Suppressor macrophage treated with lipopolysaccharide for 1 hour (primary cell): ENCODE data around the gene TMEM72.
"Not testable (repeated sequence)": the region's sequence is repeated elsewhere in the genome, so short reads cannot be mapped to it uniquely, and the experiment has no call there.

Experiments used
- DNase-seq, 3 donors: peaks; one replicate each; pipeline ENCODE4 v3.0.0-alpha.2; 2020 to 2022

Gene TMEM72

DNA sequence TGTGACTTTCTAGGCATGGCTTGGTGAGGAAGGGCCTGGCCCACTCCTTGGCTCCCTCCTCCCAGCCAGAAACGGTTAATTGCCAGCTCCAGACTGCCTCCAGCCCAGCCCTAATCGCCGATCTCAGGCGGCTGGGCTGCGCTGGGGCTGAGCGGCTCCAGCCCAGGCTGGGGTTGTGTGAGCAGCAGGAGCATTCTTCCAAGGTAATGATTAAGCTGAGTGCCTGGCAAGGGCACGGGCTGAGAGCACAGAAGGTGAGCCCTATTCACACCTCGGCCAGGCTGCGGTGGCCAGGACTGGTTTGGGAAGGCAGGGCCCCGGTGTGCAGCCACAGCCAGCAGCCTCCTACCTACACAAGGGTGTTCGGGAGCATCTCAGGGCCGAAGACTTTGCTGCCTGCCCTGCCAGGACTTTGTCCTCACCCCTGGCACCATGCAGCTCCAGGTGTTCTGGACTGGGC, at the start of gene TMEM72:
TSS of gene TMEM72 (plus strand) at position 257 of the 460 bp plus-strand sequence. CDS start at position 433, 176 bp downstream.
- no peak for DNase-seq

DNA sequence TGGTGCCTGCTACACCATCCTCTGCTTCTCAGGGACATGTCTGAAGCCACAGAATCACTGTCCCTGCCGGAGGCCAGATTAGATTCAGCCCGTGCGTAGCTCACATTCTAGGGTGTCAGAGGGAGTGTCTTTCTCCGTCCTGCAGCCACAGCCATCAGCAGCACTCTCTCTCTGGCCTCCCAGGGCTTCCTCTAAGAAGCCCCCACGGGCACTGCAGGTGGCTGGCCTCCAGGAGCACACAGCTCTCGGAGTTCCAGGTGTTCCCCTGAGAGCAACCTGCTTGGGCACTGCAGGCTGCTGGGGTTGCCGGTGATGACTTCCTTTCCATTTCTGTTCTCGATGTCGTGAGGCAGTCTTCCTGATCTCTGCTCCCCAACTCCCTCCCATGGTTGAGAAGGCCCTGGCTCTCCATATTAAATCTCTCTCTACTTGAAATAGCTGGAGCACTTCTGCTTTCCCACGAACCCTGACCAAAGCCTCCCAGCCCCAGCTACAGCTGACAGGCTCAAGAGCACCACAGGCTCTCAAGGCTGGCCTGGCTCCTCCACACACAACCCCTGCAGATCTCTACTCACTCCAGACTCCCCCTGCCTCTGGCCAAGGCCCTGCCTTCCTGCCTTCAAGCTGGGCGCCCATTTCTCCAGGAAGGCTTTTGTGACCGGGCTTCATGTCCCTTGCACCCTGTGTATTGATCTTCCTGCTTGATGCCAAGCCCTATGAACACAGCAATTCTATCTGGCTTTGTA, 49.0 kb upstream of the TMEM72 start:
- DNase-seq: no peak

DNA sequence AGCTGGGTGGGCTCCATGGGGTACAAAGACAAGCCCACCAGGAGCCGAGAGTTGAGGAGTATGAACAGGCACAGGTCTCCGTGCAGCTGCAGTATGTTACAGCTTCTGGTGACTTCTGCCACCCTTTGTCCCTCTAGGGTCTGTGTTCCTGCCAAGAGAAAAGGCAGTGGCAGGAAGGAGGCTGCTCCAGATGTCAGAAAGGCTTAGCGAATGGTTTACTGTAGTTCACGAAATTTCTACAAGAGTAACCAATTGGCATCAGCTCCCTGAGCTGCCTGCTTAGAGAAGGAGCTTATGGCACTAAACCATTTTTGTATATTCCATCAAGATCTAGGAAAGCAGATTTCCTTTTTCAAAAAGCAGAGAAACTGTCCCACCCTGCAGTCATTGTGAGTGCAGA, 48.2 kb upstream of the TMEM72 start:
- DNase-seq: no peak

DNA sequence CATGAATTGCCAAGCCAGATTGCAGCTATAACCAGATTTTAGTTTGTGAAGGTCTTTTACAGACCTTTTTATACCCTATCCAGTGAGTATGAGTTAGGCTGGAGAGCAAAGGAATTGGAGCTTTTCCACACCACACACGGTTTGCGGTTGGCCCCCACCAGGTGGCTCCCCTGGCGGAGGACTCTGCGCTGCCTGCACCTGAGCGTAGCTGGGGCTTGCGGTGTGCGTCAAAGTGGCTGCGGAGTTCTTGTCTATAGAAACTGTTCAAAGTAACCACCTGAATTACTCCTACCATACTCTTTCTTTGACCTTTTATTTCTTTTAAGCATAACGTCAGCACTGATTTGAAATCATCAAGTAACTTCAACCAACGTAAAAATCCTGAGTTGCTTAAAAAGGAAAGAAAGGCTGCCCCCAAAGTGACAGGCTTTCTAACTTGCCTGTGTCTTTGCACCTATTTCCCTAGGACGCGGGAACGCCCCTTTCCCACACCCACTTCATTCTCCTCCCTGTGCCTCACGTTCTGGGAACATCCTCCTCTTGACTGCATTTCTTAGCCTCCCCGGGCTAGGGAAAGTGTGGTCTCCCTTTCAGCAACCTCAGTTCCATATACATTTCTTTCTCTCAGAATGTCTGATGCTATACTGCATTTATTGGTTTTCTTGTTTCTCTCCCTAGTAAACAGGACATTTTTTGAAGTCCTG, 47.6 kb upstream of the TMEM72 start:
- no peak for DNase-seq

DNA sequence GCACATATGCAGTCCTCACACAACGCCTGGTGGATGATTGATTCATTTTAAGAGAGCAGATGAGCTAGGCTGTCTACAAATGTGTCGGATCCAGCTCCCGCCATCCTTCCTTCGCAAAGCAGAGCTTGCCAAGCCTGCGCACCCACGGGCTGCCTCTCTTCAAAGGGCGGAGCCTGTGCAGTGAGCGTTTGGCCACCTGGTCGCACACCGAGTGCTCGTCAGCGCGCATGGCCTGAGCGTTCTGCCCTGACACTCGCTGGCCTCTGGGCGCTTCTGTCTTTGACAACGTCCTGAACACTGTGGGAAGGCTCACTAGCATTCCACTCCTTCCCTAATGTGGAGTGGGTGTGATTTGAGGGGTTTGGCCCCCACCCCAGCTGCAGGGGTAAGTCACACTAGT, 47.1 kb upstream of the TMEM72 start:
- peak in 2 of 3 donors; percentile 5 to 22 for DNase-seq

DNA sequence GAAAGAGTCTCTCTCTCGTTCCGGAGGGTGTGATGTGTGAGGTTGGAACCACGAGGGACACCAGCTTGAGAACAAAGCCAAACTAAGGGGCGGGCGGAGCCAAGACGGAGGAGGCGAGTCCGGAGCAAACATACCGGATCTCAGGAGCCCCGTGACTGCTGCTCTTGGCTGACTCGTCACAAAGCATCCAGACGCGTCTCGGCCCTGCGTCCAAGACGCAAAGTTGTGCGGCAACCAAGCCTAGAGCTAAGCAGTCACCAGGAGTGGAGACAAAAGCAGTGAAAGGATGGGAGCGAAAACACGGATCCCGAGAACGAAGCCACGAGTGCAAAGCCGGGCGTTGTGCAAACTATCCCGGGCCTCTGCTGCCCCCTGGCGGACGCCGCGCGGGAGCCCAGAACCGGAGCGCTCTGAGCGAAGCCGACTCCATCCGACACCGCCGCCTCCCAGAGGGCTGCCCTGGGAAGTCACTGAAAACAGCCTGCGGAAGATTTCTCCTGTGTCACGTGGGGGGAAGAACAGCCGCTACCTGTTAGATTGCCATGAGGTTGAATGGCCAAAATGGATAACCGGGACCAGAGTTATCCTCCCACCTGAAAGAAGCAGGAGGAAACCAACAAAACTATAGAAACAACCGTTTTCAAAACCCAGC, 46.4 kb upstream of the TMEM72 start:
- peak; percentile 81 to 94 (median 90) for DNase-seq

DNA sequence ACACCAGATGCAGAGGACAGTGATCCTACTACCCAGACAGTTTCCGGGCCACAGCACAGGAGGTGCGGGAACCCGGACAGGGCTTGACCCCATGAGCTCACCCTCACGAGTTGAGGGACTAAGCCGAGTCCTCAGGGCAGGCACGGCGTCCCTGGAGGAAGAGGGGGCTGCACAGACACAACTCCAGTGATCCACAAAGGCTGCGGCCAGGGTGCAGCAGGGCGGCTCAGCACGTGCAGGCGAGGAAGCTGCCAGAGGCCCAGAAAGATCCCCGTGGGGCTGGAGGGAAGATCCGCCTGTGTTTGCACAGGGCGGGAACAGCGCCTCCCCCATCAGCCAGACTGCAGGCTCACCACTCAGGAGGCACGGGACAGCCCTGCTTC, 45.9 kb upstream of the TMEM72 start:
- DNase-seq: no peak

DNA sequence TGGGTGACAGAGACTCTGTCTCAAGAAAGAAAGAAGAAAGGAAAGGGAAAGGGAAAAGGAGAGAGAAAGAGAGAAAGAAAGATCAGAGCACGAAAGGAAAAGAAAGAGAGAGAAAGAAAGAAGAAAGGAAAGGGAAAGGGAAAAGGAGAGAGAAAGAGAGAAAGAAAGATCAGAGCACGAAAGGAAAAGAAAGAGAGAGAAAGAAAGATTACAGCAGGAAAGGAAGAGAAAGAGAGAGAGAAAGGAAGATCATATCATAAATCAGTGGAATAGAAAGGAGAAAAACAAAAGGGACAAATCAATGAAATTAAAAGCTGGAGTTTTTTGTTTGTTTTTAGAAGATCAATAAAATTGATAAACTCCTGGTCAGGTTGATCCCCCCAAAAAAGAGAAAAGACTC, 44.8 kb upstream of the TMEM72 start:
- DNase-seq: not testable (repeated sequence)

DNA sequence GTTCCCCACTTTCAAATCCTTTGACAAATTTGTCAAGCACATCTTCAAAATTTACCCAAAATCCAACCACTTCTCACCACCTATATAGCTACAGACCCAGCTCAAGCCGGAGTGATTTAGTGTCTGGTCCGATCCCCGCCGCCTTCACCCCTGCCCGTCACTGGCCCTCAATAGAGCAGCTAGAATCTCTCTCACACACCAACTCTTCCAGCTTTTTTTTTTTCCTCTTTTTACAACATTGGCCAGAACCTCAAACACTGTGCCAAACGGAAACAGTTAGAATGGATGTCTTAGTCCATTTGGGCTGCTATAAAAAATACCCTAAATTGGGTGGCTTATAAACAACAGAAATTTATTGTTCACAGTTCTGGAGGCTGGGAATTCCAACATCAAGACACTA, 41.1 kb upstream of the TMEM72 start:
- no peak for DNase-seq

DNA sequence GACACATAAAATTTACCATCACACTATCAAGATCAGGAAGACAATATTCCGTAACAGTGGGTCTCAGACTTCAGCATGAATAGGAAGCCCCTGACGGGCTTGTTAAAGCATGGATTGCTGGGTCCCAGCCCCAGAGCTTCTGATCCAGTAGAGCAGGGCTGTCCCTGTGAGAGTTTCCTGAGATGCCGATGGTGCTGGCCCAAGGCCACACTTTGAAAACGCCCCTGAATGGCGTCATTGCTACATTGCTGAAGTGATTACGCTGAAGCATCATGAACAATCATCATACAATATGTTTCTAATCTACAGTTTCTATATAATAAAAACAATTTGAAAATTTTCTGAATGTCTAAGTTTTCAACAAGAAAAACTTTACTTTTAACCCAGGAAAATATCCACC, 38.0 kb upstream of the TMEM72 start:
- DNase-seq: no peak

DNA sequence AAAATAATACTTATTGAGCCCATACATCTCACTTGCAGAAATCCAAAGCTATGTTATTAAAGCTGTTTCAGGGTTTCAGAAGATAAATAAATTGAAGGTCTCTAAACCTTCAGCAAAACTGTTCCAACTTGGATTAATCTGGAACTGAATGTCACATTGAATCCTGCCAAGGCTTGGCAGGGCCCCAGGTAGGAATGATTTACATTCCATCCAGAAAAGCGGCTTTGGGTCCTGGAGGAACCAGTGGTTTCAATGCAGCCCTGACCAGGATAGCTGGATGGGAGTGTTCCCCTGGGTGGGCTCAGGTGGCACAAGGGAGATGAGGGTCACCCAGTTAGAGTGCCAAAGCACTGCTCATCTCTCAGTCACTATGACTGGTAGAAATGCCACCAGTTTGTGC, 37.0 kb upstream of the TMEM72 start:
- DNase-seq: no peak

DNA sequence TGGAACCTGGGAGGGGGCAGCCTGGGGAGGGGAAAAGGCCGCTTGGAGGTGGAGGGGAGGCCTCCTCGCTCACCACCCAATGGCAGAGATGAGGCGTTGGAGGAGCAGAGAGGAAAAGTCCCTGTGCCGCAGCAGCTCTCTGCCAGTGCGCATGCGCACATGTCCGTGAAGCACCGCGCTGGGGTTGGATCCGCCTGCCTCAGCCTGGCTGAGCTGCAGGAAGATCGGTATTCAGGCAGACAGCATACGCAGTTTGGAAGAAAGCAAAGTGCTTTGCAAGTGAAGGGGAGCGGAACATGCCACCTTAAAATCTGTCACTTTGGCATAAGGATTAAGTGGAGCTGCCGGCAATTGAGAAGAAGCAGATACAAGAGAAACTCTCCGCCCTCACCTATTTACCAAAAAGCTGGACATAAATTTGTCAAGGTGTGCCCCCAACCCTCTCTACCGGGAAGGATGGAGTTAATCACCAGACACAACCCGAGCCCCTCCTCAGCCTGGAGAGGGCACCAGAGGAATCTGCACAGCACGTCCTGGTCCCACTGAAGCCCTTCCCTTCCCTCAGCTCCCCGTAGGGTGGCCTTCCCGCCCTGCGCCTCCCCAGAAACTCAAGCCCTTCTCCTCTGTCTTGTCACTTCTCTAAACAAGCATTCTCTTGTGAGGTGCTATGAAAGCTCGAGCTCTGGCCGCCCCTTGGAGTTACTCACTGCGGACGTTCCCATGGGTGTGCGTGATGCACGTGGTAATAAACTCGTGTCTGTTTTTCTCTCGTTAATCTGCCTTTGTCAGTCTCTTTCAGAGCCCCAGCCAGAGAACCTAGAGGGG, 32.2 kb upstream of the TMEM72 start:
- DNase-seq: peak; percentile 88 to 94 (median 91)

DNA sequence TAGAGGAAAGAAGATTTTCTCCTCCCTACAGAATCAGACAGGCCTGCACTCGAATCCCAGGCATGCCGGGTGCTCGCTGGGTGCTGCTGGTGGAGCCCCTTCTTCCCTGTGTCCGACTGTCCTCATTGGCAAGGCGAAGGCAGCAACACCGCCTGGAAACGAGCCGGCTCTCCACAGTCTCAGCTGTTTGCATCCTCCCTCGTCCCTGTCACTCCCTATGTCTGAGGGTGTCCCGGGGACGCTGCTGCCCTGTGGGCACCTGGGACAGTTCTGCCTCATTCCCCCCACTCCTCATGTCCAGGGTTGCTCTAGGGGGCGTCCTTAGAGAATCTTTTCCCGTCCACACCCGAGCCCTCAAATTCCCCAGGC, 31.6 kb upstream of the TMEM72 start:
- DNase-seq: no peak

DNA sequence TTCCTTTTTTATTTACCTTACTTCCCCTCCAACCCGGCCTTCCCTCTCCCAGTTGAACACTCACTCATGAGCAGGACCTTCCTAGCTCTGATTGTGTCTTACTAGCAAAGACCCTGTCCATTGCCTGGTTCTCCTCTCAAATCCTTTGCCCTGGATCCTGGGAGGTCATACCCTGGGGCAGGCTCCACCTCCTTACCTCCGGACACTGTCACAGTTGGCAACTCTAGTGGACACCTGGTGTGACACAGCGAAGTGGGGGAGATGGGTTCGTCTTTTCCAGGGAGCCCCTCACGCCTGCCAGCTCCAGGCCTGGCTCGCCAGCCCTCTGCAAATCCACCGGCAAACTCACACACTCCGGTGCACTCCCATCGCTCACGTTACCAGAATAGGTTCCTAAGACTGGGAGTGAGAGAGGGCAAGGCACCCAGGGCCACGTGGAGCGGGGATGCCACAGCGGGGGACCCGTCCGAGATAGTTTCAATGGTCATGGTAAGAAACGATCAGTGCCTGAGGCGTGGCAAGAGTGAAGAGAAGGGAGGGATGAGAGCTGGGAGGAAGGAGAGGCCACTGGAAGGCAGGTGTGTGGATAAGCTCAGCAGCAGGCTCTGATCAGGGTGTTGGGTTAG, 30.9 kb upstream of the TMEM72 start:
- no peak for DNase-seq

DNA sequence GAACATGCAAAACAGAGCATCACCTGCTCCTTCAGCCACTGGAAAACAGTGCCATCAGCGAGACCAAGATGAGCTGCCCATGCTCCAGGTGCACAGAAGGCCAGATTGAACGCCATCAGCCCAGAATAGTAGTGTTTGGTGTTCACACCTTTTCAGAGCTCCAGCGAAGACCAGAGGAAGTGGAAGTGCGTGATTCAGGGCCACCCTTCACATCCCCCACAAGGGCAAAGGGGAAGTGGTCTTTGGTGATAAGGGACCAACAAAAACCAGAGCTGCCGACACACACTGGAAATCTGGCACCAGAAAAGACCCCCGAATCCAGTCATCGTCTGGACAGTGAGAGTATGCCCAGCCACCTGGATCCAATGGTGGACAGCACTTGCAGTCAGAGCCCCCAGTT, 29.5 kb upstream of the TMEM72 start:
- DNase-seq: peak in 1 of 3 donors; percentile 7

DNA sequence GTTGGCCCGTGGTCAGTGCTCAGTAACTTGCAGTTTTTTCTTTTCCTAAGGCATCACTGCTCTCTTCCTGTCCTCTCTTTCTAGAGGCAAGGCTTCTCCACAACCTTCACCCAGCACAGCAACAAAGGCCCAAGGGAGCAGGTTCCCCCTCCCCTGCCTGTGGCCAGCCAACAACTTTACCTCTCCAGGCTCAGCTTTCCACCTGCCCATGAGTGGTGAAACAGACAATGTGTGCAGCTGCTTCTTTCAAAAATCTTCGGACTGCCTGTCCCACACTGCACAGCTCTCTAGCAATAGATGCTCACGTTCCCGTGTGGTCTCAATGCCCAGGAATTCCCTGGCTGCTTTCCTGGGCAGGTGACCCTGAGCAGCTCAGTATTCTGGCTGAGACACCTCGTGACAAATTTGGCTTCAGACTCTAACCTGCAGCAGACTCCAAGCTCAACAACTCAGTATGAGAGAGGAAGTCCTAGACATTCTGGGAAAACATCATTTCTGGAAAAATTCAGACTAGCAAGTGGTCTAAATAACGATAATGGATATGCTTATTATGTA, 28.9 kb upstream of the TMEM72 start:
- DNase-seq: no peak

DNA sequence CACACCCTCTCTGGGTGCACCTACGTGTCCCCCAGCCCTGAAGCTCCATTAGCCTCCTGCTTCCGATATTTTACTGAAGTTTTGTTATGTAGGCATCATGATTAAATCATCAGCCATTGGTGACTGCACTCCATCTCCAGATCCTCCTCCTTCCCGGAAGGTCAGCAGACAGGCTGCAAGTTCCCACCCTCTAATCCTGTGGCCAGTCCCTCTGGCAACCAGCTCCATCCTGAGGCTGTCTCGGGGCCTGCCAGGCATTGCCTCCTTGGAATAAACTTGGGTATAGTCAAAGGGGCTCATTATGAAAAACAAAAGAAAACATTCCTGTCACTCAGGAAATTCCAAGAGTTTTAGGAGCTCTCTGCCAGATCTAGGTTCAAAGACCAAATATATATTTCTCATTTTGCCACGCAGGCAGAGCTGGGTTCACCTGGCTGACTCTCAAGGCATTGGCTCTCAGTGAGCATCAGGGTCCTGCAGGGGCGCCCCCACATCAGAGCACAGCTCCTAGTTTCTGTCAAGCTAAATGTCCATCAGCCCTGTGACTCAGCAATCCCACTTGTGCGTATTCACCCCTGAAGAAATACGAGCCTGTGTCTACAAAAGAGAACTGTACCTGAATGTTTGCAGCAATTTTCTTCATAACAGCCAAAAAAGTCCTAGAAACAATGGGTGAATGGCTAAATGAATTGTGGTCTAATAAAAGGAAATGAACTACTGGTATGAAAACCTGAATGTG, 27.4 kb upstream of the TMEM72 start:
- DNase-seq: no peak

DNA sequence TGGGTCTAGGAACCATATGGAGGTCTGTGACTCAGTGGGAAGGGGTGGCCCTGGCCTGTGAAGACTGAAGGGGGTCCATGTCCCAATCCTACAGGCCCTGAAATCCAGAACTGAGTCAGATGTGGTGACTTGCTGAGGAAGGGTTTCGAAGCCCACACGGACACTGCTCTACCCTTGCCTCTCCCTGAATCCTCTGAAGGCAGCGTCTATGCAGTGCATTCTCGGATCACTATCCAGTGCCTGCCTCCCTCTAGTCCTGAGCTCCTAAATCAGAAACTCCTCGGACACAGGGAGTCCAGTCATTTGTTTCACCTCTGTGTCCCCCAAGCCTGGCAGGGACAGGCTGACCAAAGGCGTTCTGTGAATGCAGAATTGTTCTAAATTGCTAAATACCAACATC, 25.4 kb upstream of the TMEM72 start:
- DNase-seq: no peak

DNA sequence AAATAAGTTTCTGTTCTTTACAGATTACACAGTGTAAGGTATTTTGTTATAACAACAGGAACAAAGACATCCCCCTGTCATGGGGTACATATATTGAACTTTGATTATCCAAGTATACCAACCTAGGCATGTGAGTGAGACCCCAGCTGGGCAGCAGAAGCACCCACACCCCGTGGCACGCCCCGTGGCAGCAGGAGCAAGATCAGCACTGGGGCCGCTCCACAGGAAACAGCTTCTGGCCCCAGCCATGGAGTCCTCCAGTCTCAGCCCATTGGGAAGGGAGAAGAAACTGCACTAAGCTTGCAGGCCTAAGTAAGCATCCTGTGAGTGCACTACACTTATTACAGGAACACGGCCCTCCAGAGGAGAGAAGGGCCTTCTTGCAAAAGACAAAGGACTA, 24.2 kb upstream of the TMEM72 start:
- no peak for DNase-seq

DNA sequence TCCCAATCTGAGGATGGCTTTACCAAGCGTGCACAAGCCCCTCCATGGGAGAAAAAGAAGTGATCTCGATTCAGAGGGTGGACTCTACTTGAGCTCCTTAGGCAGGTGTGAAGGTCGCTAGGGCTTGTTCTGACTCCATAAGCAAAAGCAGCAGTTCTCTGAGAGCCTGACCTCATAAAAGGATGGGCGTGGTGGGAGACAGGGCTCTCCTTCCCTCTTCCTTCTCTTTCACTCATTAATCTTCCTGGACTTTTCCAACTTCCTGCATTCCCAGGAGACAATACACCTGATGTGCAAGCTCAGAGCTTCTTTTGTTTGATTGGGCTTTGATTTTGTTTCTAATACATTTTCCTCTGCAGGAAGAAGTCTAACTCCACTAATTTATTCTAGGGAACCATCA, 22.3 kb upstream of the TMEM72 start:
- no peak for DNase-seq

DNA sequence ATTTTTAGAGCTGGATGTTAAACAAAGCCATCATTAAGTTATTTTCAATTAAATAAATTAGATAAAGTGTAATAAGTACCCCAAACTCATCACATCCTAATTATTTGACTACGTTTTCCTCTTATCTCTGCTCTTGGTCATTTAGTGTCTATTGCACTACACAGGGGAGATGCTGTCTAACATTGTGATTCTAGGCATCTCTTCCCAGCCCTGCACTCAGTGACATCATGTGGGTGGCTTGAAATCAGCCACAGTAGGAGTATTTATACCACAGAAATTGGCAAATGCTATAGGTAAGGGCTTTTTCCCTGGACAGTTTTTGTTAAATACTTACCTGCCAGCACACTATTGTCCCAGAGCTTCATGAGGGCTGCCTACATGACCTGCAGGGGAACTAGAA, 21.3 kb upstream of the TMEM72 start:
- no peak for DNase-seq
